Trophoblast cell (in vitro differentiated cells and primary cell): ENCODE measurements around the gene CEACAM19.
"Not testable (repeated sequence)": the region's sequence is repeated elsewhere in the genome, so short reads cannot be mapped to it uniquely, and the experiment has no call there.

Source experiments
- DNase-seq, 2 donors: peaks; one replicate each; pipeline ENCODE4 v3.0.0-alpha.2; 2016
- H2AFZ ChIP-seq: 2 replicates; pipeline ENCODE4 v1.6.1; 2013; ENCODE audit warnings: low read length, moderate library complexity, mild to moderate bottlenecking; ENCODE audit not compliant: insufficient read depth, poor library complexity
- H2AK5ac ChIP-seq: 2 replicates; pipeline ENCODE4 v1.6.1; 2013; ENCODE audit warnings: mild to moderate bottlenecking, low read length
- H2BK120ac ChIP-seq: 2 replicates; pipeline ENCODE4 v1.6.1; 2013; ENCODE audit warnings: low read length, mild to moderate bottlenecking, moderate library complexity; ENCODE audit not compliant: insufficient read depth, poor library complexity
- H2BK12ac ChIP-seq: 2 replicates; pipeline ENCODE4 v1.6.1; 2013; ENCODE audit warnings: mild to moderate bottlenecking, low read length, moderate library complexity
- H2BK5ac ChIP-seq: 2 replicates; pipeline ENCODE4 v1.6.1; 2013; ENCODE audit warnings: low read length, low read depth, moderate library complexity, mild to moderate bottlenecking; ENCODE audit not compliant: poor library complexity
- H3K14ac ChIP-seq: 2 replicates; pipeline ENCODE4 v1.6.1; 2013; ENCODE audit warnings: mild to moderate bottlenecking, low read length
- H3K18ac ChIP-seq: 2 replicates; pipeline ENCODE4 v1.6.1; 2013; ENCODE audit warnings: mild to moderate bottlenecking, low read length
- H3K23ac ChIP-seq: 2 replicates; pipeline ENCODE4 v1.6.1; 2013; ENCODE audit warnings: low read length
- H3K27ac ChIP-seq: 2 replicates; pipeline ENCODE4 v1.5.1; 2013; ENCODE audit warnings: low read depth, mild to moderate bottlenecking, inconsistent platforms, low read length, moderate library complexity
- H3K27me3 ChIP-seq: 2 replicates; pipeline ENCODE4 v1.6.1; 2013; ENCODE audit warnings: inconsistent platforms, mild to moderate bottlenecking, low read length, moderate library complexity; ENCODE audit not compliant: insufficient read depth
- H3K36me3 ChIP-seq, 2 experiments: 1 replicate in 1 of 2; 2 replicates in 1 of 2; pipeline ENCODE4 v1.6.1; 2013; ENCODE audit warnings: low read length in 2 of 2, mild to moderate bottlenecking in 2 of 2, moderate library complexity in 1 of 2; ENCODE audit not compliant: insufficient read depth in 2 of 2, control insufficient read depth in 1 of 2
- H3K4ac ChIP-seq: 2 replicates; pipeline ENCODE4 v1.6.1; 2013; ENCODE audit warnings: low read depth, mild to moderate bottlenecking, low read length, moderate library complexity
- H3K4me1 ChIP-seq, 2 experiments: 1 replicate in 1 of 2; 2 replicates in 1 of 2; pipeline ENCODE4 v1.6.1; 2013; ENCODE audit warnings: low read length in 2 of 2, mild to moderate bottlenecking in 2 of 2, moderate library complexity in 1 of 2; ENCODE audit not compliant: insufficient read depth in 2 of 2, control insufficient read depth in 1 of 2
- H3K4me2 ChIP-seq: 2 replicates; pipeline ENCODE4 v1.6.1; 2013; ENCODE audit warnings: inconsistent platforms, mild to moderate bottlenecking, low read length, moderate library complexity
- H3K4me3 ChIP-seq: 2 replicates; pipeline ENCODE4 v1.5.1; 2013; ENCODE audit warnings: mild to moderate bottlenecking, low read depth, low read length, inconsistent platforms
- H3K79me1 ChIP-seq: one replicate; pipeline ENCODE4 v1.6.1; 2013; ENCODE audit warnings: low read length
- H3K79me2 ChIP-seq: 2 replicates; pipeline ENCODE4 v1.6.1; 2013; ENCODE audit warnings: low read length, mild to moderate bottlenecking; ENCODE audit not compliant: control insufficient read depth, insufficient read depth, poor library complexity
- H3K9ac ChIP-seq: 2 replicates; pipeline ENCODE4 v1.6.1; 2013; ENCODE audit warnings: mild to moderate bottlenecking, low read length
- H3K9me3 ChIP-seq: 2 replicates; pipeline ENCODE4 v1.6.1; 2013; ENCODE audit warnings: low read depth, mild to moderate bottlenecking, control low read depth, inconsistent platforms, low read length; ENCODE audit not compliant: insufficient read depth
- H4K12ac ChIP-seq: 2 replicates; pipeline ENCODE4 v1.6.1; 2013; ENCODE audit warnings: low read depth, mild to moderate bottlenecking, low read length, moderate library complexity
- H4K8ac ChIP-seq: 2 replicates; pipeline ENCODE4 v1.6.1; 2013; ENCODE audit warnings: low read depth, mild to moderate bottlenecking, low read length, moderate library complexity
- H4K91ac ChIP-seq: one replicate; pipeline ENCODE4 v1.6.1; 2013; ENCODE audit warnings: low read depth, mild to moderate bottlenecking, low read length, moderate library complexity
- WGBS: extraction: QIAGEN DNeasy Blood & Tissue Kit; methylation state at CpG from one replicate; pipeline ENCODE4 v1.1.7; 2013; ENCODE audit warnings: missing lambda C conversion rate; ENCODE audit not compliant: insufficient read length, insufficient coverage; ENCODE audit errors: extremely low coverage; 5-methylcytosine and 5-hydroxymethylcytosine counted together

CEACAM19 gene

DNA sequence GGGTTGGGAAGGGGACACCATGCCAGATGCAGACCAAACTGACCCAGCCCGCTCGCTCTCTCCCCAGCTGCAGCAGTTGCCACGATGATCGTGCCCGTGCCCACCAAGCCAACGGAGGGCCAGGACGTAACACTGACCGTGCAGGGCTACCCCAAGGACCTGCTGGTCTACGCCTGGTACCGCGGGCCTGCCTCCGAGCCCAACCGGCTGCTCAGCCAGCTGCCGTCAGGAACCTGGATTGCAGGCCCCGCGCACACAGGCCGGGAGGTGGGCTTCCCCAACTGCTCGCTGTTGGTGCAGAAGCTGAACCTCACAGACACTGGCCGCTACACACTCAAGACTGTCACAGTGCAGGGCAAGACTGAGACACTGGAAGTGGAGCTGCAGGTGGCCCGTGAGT, 36.5 kb downstream of the CEACAM19 start:
- Histone ChIP-seq H4K12ac (no peak overlapping the region), H3K4ac (no peak overlapping the region), H3K4me2 (no peak overlapping the region), H3K18ac (no peak overlapping the region), H2AFZ (no peak overlapping the region), H3K27me3 (no peaks in the 10 kb centered on the region), H3K79me1 (no peaks in the 10 kb centered on the region), H3K23ac (no peak overlapping the region), H2AK5ac (no peak overlapping the region), H3K4me1 (no peaks in the 10 kb centered on the region), H2BK12ac (no peak overlapping the region), H3K36me3 (no peaks in the 10 kb centered on the region), H3K27ac (no peak overlapping the region), H4K8ac (no peak overlapping the region), H4K91ac (no peak overlapping the region), H3K9ac (no peak overlapping the region), H2BK120ac (no peak overlapping the region), H2BK5ac (no peak overlapping the region), H3K79me2 (no peaks in the 10 kb centered on the region), H3K9me3 (peaks cover 5% of the 10 kb centered on the region), H3K4me3 (no peak overlapping the region), H3K14ac (no peak overlapping the region)
- no peak for DNase-seq
- no CpG with 5 or more reads among the region's 20 CpGs for WGBS

DNA sequence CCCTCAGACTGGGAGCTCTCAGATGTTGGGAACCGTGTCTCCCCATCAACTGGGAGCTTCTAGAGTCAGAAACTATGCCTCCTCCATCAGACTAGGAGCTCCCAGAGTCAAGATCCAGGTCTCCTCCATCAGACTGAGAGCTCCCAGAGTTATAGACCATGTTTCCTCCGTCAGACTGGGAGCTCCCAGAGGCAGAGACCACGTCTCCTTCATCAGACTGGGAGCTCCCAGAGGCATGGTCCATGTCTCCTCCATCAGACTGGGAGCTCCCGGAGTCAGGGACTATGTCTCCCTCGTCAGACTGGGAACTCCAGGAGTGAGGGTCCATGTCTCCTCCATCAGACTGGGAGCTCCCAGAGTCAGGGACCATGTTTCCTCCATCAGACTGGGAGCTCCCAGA, 37.7 kb downstream of the CEACAM19 start:
- no peak for DNase-seq
- no CpG with 5 or more reads among the region's 5 CpGs for WGBS
- H4K8ac ChIP-seq = no peak overlapping the region
- H3K79me2 ChIP-seq = no peaks in the 10 kb centered on the region
- no peaks in the 10 kb centered on the region for H3K4me1 ChIP-seq
- no peak overlapping the region for H3K4me3 ChIP-seq
- H2BK120ac ChIP-seq = no peak overlapping the region
- no peak overlapping the region for H3K9ac ChIP-seq
- H3K27me3 ChIP-seq = no peaks in the 10 kb centered on the region
- H3K4ac ChIP-seq = no peak overlapping the region
- H3K36me3 ChIP-seq = no peaks in the 10 kb centered on the region
- no peak overlapping the region for H2BK5ac ChIP-seq
- no peak overlapping the region for H3K18ac ChIP-seq
- no peak overlapping the region for H2AFZ ChIP-seq
- peaks cover 5% of the 10 kb centered on the region for H3K9me3 ChIP-seq
- H3K79me1 ChIP-seq = no peaks in the 10 kb centered on the region
- H2AK5ac ChIP-seq = no peak overlapping the region
- no peak overlapping the region for H3K23ac ChIP-seq
- H3K4me2 ChIP-seq = no peak overlapping the region
- H3K27ac ChIP-seq = no peak overlapping the region
- H2BK12ac ChIP-seq = no peak overlapping the region
- H4K12ac ChIP-seq = no peak overlapping the region
- no peak overlapping the region for H3K14ac ChIP-seq
- H4K91ac ChIP-seq = no peak overlapping the region

DNA sequence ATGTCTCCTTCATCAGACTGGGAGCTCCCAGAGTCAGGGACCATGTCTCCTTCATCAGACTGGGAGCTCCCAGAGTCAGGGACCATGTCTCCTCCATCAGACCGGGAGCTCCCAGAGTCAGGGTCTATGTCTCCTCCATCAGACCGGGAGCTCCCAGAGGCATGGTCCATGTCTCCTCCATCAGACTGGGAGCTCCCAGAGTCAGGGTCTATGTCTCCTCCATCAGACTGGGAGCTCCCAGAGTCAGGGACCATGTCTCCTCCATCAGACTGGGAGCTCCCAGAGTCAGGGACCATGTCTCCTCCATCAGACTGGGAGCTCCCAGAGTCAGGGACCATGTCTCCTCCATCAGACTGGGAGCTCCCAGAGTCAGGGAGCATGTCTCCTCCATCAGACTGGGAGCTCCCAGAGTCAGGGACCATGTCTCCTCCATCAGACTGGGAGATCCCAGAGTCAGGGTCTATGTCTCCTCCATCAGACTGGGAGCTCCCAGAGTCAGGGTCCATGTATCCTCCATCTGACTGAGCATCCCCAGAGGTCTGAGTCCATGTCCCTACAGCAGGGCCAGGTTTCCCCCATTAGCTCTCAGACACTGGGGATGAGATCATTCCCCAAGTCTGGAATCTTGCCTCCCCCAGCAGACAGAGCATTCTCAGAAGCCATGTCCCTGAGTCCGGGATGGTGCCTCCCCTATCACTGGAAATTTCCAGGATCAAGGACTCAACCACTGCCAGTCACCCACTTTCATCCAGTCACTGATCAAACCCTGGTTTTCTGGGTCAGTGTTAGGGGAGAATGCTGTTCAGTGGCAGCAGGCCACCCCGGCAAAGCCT, 38.4 kb downstream of the CEACAM19 start:
- H3K4me2 ChIP-seq, H3K36me3 ChIP-seq, DNase-seq, H4K12ac ChIP-seq, H3K9ac ChIP-seq, H3K23ac ChIP-seq, H2BK12ac ChIP-seq, H3K4me3 ChIP-seq, H3K14ac ChIP-seq, H2BK5ac ChIP-seq, H3K9me3 ChIP-seq, H3K79me1 ChIP-seq, H3K4me1 ChIP-seq, H3K4ac ChIP-seq, H4K8ac ChIP-seq, H3K27me3 ChIP-seq, H2AFZ ChIP-seq, H2AK5ac ChIP-seq, H3K18ac ChIP-seq, H4K91ac ChIP-seq, H3K27ac ChIP-seq, H2BK120ac ChIP-seq, H3K79me2 ChIP-seq: not testable (repeated sequence)
- WGBS = no CpG with 5 or more reads among the region's 4 CpGs

DNA sequence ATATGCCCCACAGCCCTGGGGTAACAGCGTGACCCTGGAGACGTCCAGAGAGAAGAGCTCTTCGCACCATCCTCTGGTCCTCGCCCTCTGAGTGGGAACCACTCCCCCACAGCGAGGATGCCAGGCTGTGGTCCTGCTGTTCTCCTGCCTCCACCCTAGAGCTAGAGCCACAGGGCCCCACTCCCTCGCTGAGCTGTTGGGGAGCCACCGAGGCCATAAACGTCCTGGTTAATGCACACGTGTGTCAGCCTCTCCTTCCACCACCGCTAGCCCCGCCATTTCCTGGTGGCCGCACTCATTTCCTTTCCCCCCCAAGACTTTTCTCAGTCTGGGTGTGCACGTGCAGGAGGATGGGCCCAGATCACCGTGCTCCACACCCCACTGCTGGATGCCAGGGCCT, 39.2 kb downstream of the CEACAM19 start:
- H3K23ac ChIP-seq = no peak overlapping the region
- no peak overlapping the region for H3K27ac ChIP-seq
- no peak overlapping the region for H3K9ac ChIP-seq
- H2BK120ac ChIP-seq = no peak overlapping the region
- H3K4ac ChIP-seq = no peak overlapping the region
- H2BK12ac ChIP-seq = no peak overlapping the region
- H4K8ac ChIP-seq = no peak overlapping the region
- DNase-seq = no peak
- H3K4me1 ChIP-seq = no peaks in the 10 kb centered on the region
- no peaks in the 10 kb centered on the region for H3K27me3 ChIP-seq
- no peak overlapping the region for H2BK5ac ChIP-seq
- no peaks in the 10 kb centered on the region for H3K36me3 ChIP-seq
- no peak overlapping the region for H2AFZ ChIP-seq
- no peak overlapping the region for H4K91ac ChIP-seq
- H4K12ac ChIP-seq = no peak overlapping the region
- H2AK5ac ChIP-seq = no peak overlapping the region
- WGBS = no CpG with 5 or more reads among the region's 14 CpGs
- no peak overlapping the region for H3K4me3 ChIP-seq
- H3K18ac ChIP-seq = no peak overlapping the region
- H3K4me2 ChIP-seq = no peak overlapping the region
- peaks cover 8% of the 10 kb centered on the region for H3K9me3 ChIP-seq
- H3K79me1 ChIP-seq = no peaks in the 10 kb centered on the region
- H3K14ac ChIP-seq = no peak overlapping the region
- no peaks in the 10 kb centered on the region for H3K79me2 ChIP-seq
